Measurements from ENCODE around the gene RHOB. TPM values are rescaled to one million over a fixed set of nuclear protein-coding genes. Genes with fewer than 3 reads are reported as not detected.

The RHOB gene
- total and polyA plus RNA-seq, 2 donors (not counting 1 experiment from before 2014, with no cell fraction given) = 63.0 to 1,037 TPM

GRCh38 chr2:20411361-20411894, 35.4 kb upstream of the RHOB start:
- no peak overlapping the region for H3K27ac Mint-ChIP-seq
- H3K27me3 ChIP-seq (replicated peaks in 1 of 4; ENCODE audit: control extremely low read depth in 1 of 4, control insufficient read depth in 3 of 4, insufficient read depth in 4 of 4, low read length in 3 of 4) = peaks cover 0 to 12% (median 3%) of the 10 kb centered on the region in 4 experiments
- no peak overlapping the region for H3K4me3 Mint-ChIP-seq
- TF ChIP-seq EZH2 (IDR thresholded peaks at IDR 0.05; ENCODE audit: borderline replicate concordance, insufficient read depth, low read depth, low read length, poor library complexity, severe bottlenecking) (no peak), CTCF (IDR thresholded peaks at IDR 0.05) (peak; percentile 80)
- H3K9me3 Mint-ChIP-seq (ENCODE audit: insufficient read depth) = peaks cover 12% of the 10 kb centered on the region
- intact Hi-C loops (cut with micrococcal nuclease) = loop anchor here (1.0 to 5.0 kb wide), 2 partner anchors 36 to 231 kb away; partner anchors contain the start of gene RHOB
- POLR2A ChIA-PET = interaction anchor here (0.5 to 1.4 kb wide), 6 partner anchors 33 to 261 kb away, joined by 3 to 9 read pairs (median 5); partner anchors contain the start of gene RHOB
- H2AFZ ChIP-seq (ENCODE audit: insufficient read depth, low read depth, low read length, poor library complexity, severe bottlenecking) = no peak overlapping the region
- H3K9me3 ChIP-seq (ENCODE audit: control extremely low read depth in 1 of 3, control insufficient read depth in 2 of 3, insufficient read depth in 1 of 3, low read length in 2 of 3) = peaks cover 7 to 24% (median 18%) of the 10 kb centered on the region in 3 donors
- H3K4me2 ChIP-seq (replicated peaks; ENCODE audit: low read depth, low read length, poor library complexity, severe bottlenecking) = no peak overlapping the region
- H3K27ac ChIP-seq (ENCODE audit: low read length in 2 of 2) = no peak overlapping the region
- no peak overlapping the region for H3K4me3 ChIP-seq (ENCODE audit: control extremely low read depth in 1 of 5, extremely low read depth in 1 of 5, insufficient read depth in 1 of 5, low read depth in 2 of 5, low read length in 4 of 5)
- DNase-seq = peak; percentile 82
- peak; percentile 99 for ATAC-seq (ENCODE audit: low read depth)
- peaks cover 2% of the 10 kb centered on the region for H3K4me1 Mint-ChIP-seq
- 21% methylated on average over 3 of the region's 3 CpGs for WGBS (ENCODE audit: insufficient coverage)
- H4K20me1 ChIP-seq (ENCODE audit: control insufficient read depth, insufficient read depth, low read length, poor library complexity, severe bottlenecking) = no peaks in the 10 kb centered on the region
- CTCF ChIA-PET = interaction anchor here (0.7 to 8.0 kb wide), 39 partner anchors 8 to 396 kb away, joined by 3 to 148 read pairs (median 4); partner anchors contain the start of genes HS1BP3 and RHOB
- H3K36me3 ChIP-seq (replicated peaks in 1 of 2; ENCODE audit: control extremely low read depth in 1 of 2, control insufficient read depth in 1 of 2, extremely low read depth in 1 of 2, insufficient read depth in 2 of 2, low read length in 1 of 2) = no peaks in the 10 kb centered on the region
- H3K4me1 ChIP-seq (ENCODE audit: control insufficient read depth in 2 of 2, insufficient read depth in 2 of 2, low read length in 2 of 2) = no peaks in the 10 kb centered on the region
- H3K9ac ChIP-seq (ENCODE audit: low read length) = no peak overlapping the region
- no peaks in the 10 kb centered on the region for H3K79me2 ChIP-seq (ENCODE audit: control insufficient read depth, insufficient read depth, low read length)
- H3K27me3 Mint-ChIP-seq = peaks cover 9% of the 10 kb centered on the region

GRCh38 chr2:20414806-20415205, 32.1 kb upstream of the RHOB start:
- H3K4me2 ChIP-seq (replicated peaks; ENCODE audit: low read depth, low read length, poor library complexity, severe bottlenecking) = no peak overlapping the region
- no peaks in the 10 kb centered on the region for H3K4me1 ChIP-seq (ENCODE audit: control insufficient read depth in 2 of 2, insufficient read depth in 2 of 2, low read length in 2 of 2)
- intact Hi-C loops (cut with micrococcal nuclease) = loop anchor here (5.0 kb wide), 1 partner anchor 32 kb away; the partner anchor contains the start of gene RHOB
- no peak overlapping the region for H3K27ac ChIP-seq (ENCODE audit: low read length in 2 of 2)
- ATAC-seq (ENCODE audit: low read depth) (no peak), DNase-seq (no peak)
- no peak overlapping the region for H2AFZ ChIP-seq (ENCODE audit: insufficient read depth, low read depth, low read length, poor library complexity, severe bottlenecking)
- H3K27me3 Mint-ChIP-seq = peaks cover 9% of the 10 kb centered on the region
- no peak overlapping the region for H3K4me3 ChIP-seq (ENCODE audit: control extremely low read depth in 1 of 5, extremely low read depth in 1 of 5, insufficient read depth in 1 of 5, low read depth in 2 of 5, low read length in 4 of 5)
- H4K20me1 ChIP-seq (ENCODE audit: control insufficient read depth, insufficient read depth, low read length, poor library complexity, severe bottlenecking) = no peaks in the 10 kb centered on the region
- H3K9ac ChIP-seq (ENCODE audit: low read length) = no peak overlapping the region
- H3K9me3 Mint-ChIP-seq (ENCODE audit: insufficient read depth) = peaks cover 3% of the 10 kb centered on the region
- CTCF ChIA-PET = interaction anchor here (0.9 to 8.0 kb wide), 6 partner anchors 11 to 236 kb away, joined by 3 to 148 read pairs (median 8); partner anchors contain the start of genes HS1BP3 and RHOB
- peaks cover 0 to 12% (median 3%) of the 10 kb centered on the region in 4 experiments for H3K27me3 ChIP-seq (replicated peaks in 1 of 4; ENCODE audit: control extremely low read depth in 1 of 4, control insufficient read depth in 3 of 4, insufficient read depth in 4 of 4, low read length in 3 of 4)
- TF ChIP-seq EZH2 (IDR thresholded peaks at IDR 0.05; ENCODE audit: borderline replicate concordance, insufficient read depth, low read depth, low read length, poor library complexity, severe bottlenecking) (no peak), CTCF (IDR thresholded peaks at IDR 0.05) (no peak)
- H3K4me1 Mint-ChIP-seq = peaks cover 2% of the 10 kb centered on the region
- 90% methylated on average over 3 of the region's 3 CpGs for WGBS (ENCODE audit: insufficient coverage)
- H3K36me3 ChIP-seq (replicated peaks in 1 of 2; ENCODE audit: control extremely low read depth in 1 of 2, control insufficient read depth in 1 of 2, extremely low read depth in 1 of 2, insufficient read depth in 2 of 2, low read length in 1 of 2) = no peaks in the 10 kb centered on the region
- H3K27ac Mint-ChIP-seq = no peak overlapping the region
- POLR2A ChIA-PET = no interaction called here
- peaks cover 2 to 15% (median 6%) of the 10 kb centered on the region in 3 donors for H3K9me3 ChIP-seq (ENCODE audit: control extremely low read depth in 1 of 3, control insufficient read depth in 2 of 3, insufficient read depth in 1 of 3, low read length in 2 of 3)
- H3K79me2 ChIP-seq (ENCODE audit: control insufficient read depth, insufficient read depth, low read length) = no peaks in the 10 kb centered on the region
- no peak overlapping the region for H3K4me3 Mint-ChIP-seq
